GM12878 (cell line): ENCODE results near the gene TNF. TPM values are rescaled to one million over a fixed set of nuclear protein-coding genes. Genes with fewer than 3 reads are reported as not detected.
A peak's percentile ranks its signal among the peaks of the same experiment; 100 is the strongest.

Experiments used
- ATAC-seq: fragments of 200-7000 bp; cut with Tn5 transposase; 3 replicates; pipeline ENCODE4 v1.9.1; 2020; ENCODE audit warnings: mild to moderate bottlenecking, moderate library complexity
- BruUV-seq: library from RNA; stranded (reverse); fragments of 400-500 nt; replicated peaks from 2 replicates; lab custom pipeline; 2021; lab: Mats Ljungman, UMichigan
- CTCF ChIA-PET: fragments of 300-600 bp; sonication (Branson Sonifier 250); formaldehyde crosslinking; extraction: SDS; loops from one replicate; lab custom pipeline; 2021; ENCODE audit warnings: inconsistent platforms; lab: Yijun Ruan, JAX
- POLR2A ChIA-PET: fragments of 350-600 bp; formaldehyde crosslinking; extraction: SDS; loops from one replicate; lab custom pipeline; 2021; ENCODE audit warnings: inconsistent platforms; lab: Charles Lee
- RAD21 ChIA-PET: fragments of 300-600 bp; sonication (Branson Sonifier 250); formaldehyde crosslinking; loops from one replicate; lab custom pipeline; 2023; ENCODE audit warnings: antibody characterized with exemption; ENCODE audit not compliant: unreplicated experiment; lab: Charles Lee
- SMC1A ChIA-PET: fragments of 300-600 bp; sonication (Branson Sonifier 250); formaldehyde crosslinking; loops from one replicate; lab custom pipeline; 2023; ENCODE audit not compliant: unreplicated experiment, uncharacterized antibody; lab: Charles Lee
- DNase-seq: peaks from one replicate; pipeline ENCODE4 v3.0.0-alpha.2; 2011; ENCODE audit warnings: low read depth, low spot score
- FAIRE-seq: peaks from 3 replicates; lab custom pipeline; 2011; peaks lifted over from hg19 to GRCh38; lab: Jason Lieb, UNC
- H2AFZ ChIP-seq: 2 replicates; pipeline ENCODE4 v1.6.0; 2011; ENCODE audit warnings: low read depth, low read length, control low read depth; ENCODE audit not compliant: control insufficient read depth
- H3K27ac ChIP-seq: 2 replicates; pipeline ENCODE4 v1.5.1; 2011; ENCODE audit warnings: control low read depth; ENCODE audit not compliant: control insufficient read depth, insufficient read depth
- H3K27me3 ChIP-seq, 2 experiments: replicated peaks in 1 of 2; 2 replicates each; pipeline versions ENCODE4 v1.6.0 to v1.6.1; 2011; ENCODE audit warnings: low read length in 1 of 2; ENCODE audit not compliant: control insufficient read depth in 2 of 2, insufficient read depth in 2 of 2
- H3K36me3 ChIP-seq, 2 experiments: 2 replicates each; pipeline ENCODE4 v1.5.1; 2011; ENCODE audit warnings: low read length in 1 of 2; ENCODE audit not compliant: control insufficient read depth in 2 of 2, insufficient read depth in 2 of 2
- H3K4me1 ChIP-seq: 2 replicates; pipeline ENCODE4 v1.6.1; 2011; ENCODE audit warnings: mild to moderate bottlenecking, low read length, moderate library complexity, mixed read lengths; ENCODE audit not compliant: control insufficient read depth, insufficient read depth
- H3K4me2 ChIP-seq: 2 replicates; pipeline ENCODE4 v1.6.0; 2011; ENCODE audit warnings: control low read depth; ENCODE audit not compliant: control insufficient read depth, insufficient read depth
- H3K4me3 ChIP-seq: fragments of 200-600 bp; sonication (generic); 2 replicates; pipeline ENCODE4 v1.5.1; 2016
- H3K79me2 ChIP-seq: 2 replicates; pipeline ENCODE4 v1.6.0; 2011; ENCODE audit warnings: low read length; ENCODE audit not compliant: control insufficient read depth, insufficient read depth
- H3K9ac ChIP-seq: 2 replicates; pipeline ENCODE4 v1.8.0; 2011; ENCODE audit warnings: low read length, control low read depth, mixed read lengths; ENCODE audit not compliant: control insufficient read depth, insufficient read depth
- H3K9me3 ChIP-seq: replicated peaks from 3 replicates; pipeline ENCODE4 v1.5.1; 2011; ENCODE audit warnings: mild to moderate bottlenecking, low read length; ENCODE audit not compliant: control insufficient read depth, insufficient read depth
- H4K20me1 ChIP-seq: 2 replicates; pipeline ENCODE4 v1.6.0; 2011; ENCODE audit not compliant: control insufficient read depth, insufficient read depth
- BRCA1 ChIP-seq: IDR thresholded peaks from 2 replicates; pipeline ENCODE4 v1.6.1; 2011; ENCODE audit warnings: low read depth, low read length, improper control_type of control experiment
- CHD4 ChIP-seq: fragments of 200-600 bp; sonication (generic); IDR thresholded peaks from 2 replicates; pipeline ENCODE4 v1.6.1; 2016; ENCODE audit warnings: mild to moderate bottlenecking
- CREM ChIP-seq: IDR thresholded peaks from 2 replicates; pipeline ENCODE4 v1.6.1; 2014; ENCODE audit warnings: antibody characterized with exemption, low read depth
- E4F1 ChIP-seq: fragments of 450-650 bp; IDR thresholded peaks from 2 replicates; pipeline ENCODE4 v1.6.1; 2018; ENCODE audit warnings: borderline replicate concordance, mild to moderate bottlenecking; ENCODE audit not compliant: partially characterized antibody
- NR2F1 ChIP-seq: fragments of 450-650 bp; conservative IDR thresholded peaks from 2 replicates; pipeline ENCODE4 v1.6.1; 2017; ENCODE audit warnings: mild to moderate bottlenecking
- PAX5 ChIP-seq: IDR thresholded peaks from 2 replicates; pipeline ENCODE4 v1.6.1; 2011; ENCODE audit warnings: low read depth, low read length, borderline replicate concordance
- POLR2A ChIP-seq: IDR thresholded peaks from 2 replicates; pipeline ENCODE4 v1.6.1; 2011; ENCODE audit warnings: low read depth, mild to moderate bottlenecking, low read length
- RELA ChIP-seq: fragments of 450-650 bp; IDR thresholded peaks from 2 replicates; pipeline ENCODE4 v1.8.0; 2014; ENCODE audit warnings: borderline replicate concordance; ENCODE audit not compliant: partially characterized antibody
- SMAD5 ChIP-seq: IDR thresholded peaks from 2 replicates; pipeline ENCODE4 v1.6.1; 2016; ENCODE audit warnings: antibody characterized with exemption, low read depth
- STAT3 ChIP-seq: IDR thresholded peaks from 2 replicates; pipeline ENCODE4 v1.6.1; 2011; ENCODE audit warnings: low read depth, low read length, improper control_type of control experiment
- SUZ12 ChIP-seq: fragments of 200-600 bp; sonication (generic); IDR thresholded peaks from one replicate; pipeline ENCODE4 v1.6.1; 2018; ENCODE audit warnings: antibody characterized with exemption, mild to moderate bottlenecking; ENCODE audit not compliant: unreplicated experiment
- TCF7 ChIP-seq: IDR thresholded peaks from 2 replicates; pipeline ENCODE4 v1.6.1; 2014; ENCODE audit warnings: antibody characterized with exemption, borderline replicate concordance
- ZNF274 ChIP-seq: IDR thresholded peaks from one replicate; pipeline ENCODE4 v1.8.0; 2011; ENCODE audit not compliant: insufficient read length, insufficient read depth
- ZNF384 ChIP-seq: IDR thresholded peaks from 2 replicates; pipeline ENCODE4 v1.6.1; 2012; ENCODE audit warnings: low read depth, mild to moderate bottlenecking, low read length, improper control_type of control experiment, borderline replicate concordance
- WGBS: methylation state at CpG from one replicate; pipeline ENCODE4 v1.1.6; 2016; ENCODE audit warnings: low lambda C conversion rate; ENCODE audit not compliant: insufficient replicate concordance, insufficient coverage; ENCODE audit errors: missing lambda C conversion rate; 5-methylcytosine and 5-hydroxymethylcytosine counted together
- in situ Hi-C: fragments of 300-500 bp; cut with MboI; formaldehyde crosslinking; loops from 9 replicates; pipeline ENCODE4 v1.14.3; 2018; ENCODE audit warnings: mixed read lengths
- intact Hi-C: fragments of 100-400 bp; cut with micrococcal nuclease; formaldehyde crosslinking; loops from one replicate; pipeline ENCODE4 v1.14.2; 2022; ENCODE audit not compliant: unreplicated experiment
- polyA plus RNA-seq, 11 experiments: library from polyadenylated mRNA; depleted of rRNA in 4 of 11; unstranded in 6 of 11; stranded (reverse) in 5 of 11; fragments of >200 nt; fragmentation: Nextera tagmentation in 4 of 11; fragmentation: Illumina TruSeq in 1 of 11; extraction: Ambion mirVana in 4 of 11; extraction: Trizol in 1 of 11; gene quantifications; 1 replicate in 1 of 11; 2 replicates in 10 of 11; pipeline versions ENCODE4 v1.2.1 to v1.2.3, GENCODE V29; 2011 to 2016; ENCODE audit warnings: inconsistent platforms in 2 of 11, missing spikeins in 2 of 11, low read depth in 1 of 11
- total RNA-seq, 4 experiments: library from RNA; depleted of rRNA in 3 of 4; stranded (reverse); fragments of >200 nt in 3 of 4; fragmentation: Illumina TruSeq in 1 of 4; extraction: Trizol in 1 of 4; gene quantifications; 2 replicates each; pipeline versions ENCODE4 v1.2.1 to v1.2.3, GENCODE V29; 2013 to 2021
- TF ChIP-seq, protein P1 (sequence below): fragments of 450-650 bp; IDR thresholded peaks from 2 replicates; pipeline ENCODE4 v1.6.1; 2016; ENCODE audit warnings: mild to moderate bottlenecking

Gene TNF
- total and polyA plus RNA-seq, 10 of the 15 experiments (the other 5 are each of a cell fraction or from before 2014, with no cell fraction given), result 18.0 to 94.8 (median 61.9) TPM

GRCh38 chr6:31569861-31570536 lies 5.4 kb upstream of the TNF start:
- ChIA-PET RAD21 (interaction anchor here (1.2 to 5.5 kb wide), 9 partner anchors 11 to 29 kb away, joined by 5 to 62 read pairs (median 13); partner anchors contain the start of genes LTB and NCR3), POLR2A (interaction anchor here (0.9 to 15.1 kb wide), 11 partner anchors 7 to 95 kb away, joined by 3 to 222 read pairs (median 7); partner anchors contain the start of genes ATP6V1G2, GPANK1, LST1 and LTB), SMC1A (interaction anchor here (0.7 to 45.5 kb wide), 3 partner anchors 14 to 46 kb away, joined by 3 to 1989 read pairs (median 1989); partner anchors contain the start of genes ATP6V1G2, DDX39B, LST1 and LTA), CTCF (interaction anchor here (0.7 to 34.8 kb wide), 6 partner anchors 9 to 18 kb away, joined by 4 to 2098 read pairs (median 26); partner anchors contain the start of genes LST1, LTB, NCR3 and TNF)
- 50% methylated on average over 1 of the region's 1 CpG for WGBS
- in situ Hi-C loops, result loop anchor here (25.0 kb wide), 2 partner anchors 1042 to 1392 kb away; partner anchors contain the start of genes BRD2 and HLA-DMA
- Histone ChIP-seq H3K9me3 (no peaks in the 10 kb centered on the region), H4K20me1 (no peaks in the 10 kb centered on the region), H3K9ac (no peak overlapping the region), H3K36me3 (no peaks in the 10 kb centered on the region), H3K79me2 (peaks cover 36% of the 10 kb centered on the region), H3K4me2 (peak overlapping the region; percentile 24; the same call in 1 of the 2 replicates), H3K4me1 (peaks cover 70% of the 10 kb centered on the region), H3K27me3 (no peaks in the 10 kb centered on the region), H2AFZ (no peak overlapping the region), H3K27ac (peak overlapping the region; percentile 4; the same call in 1 of the 2 replicates), H3K4me3 (peak overlapping the region; percentile 29; the same call in 1 of the 2 replicates)
- ATAC-seq, result no peak
- intact Hi-C loops, result no loop called here
- TF ChIP-seq TCF7, result no peak
- TF ChIP-seq SMAD5, result no peak
- TF ChIP-seq CREM, result no peak
- no peak for TF ChIP-seq NR2F1
- TF ChIP-seq CHD4, result no peak
- no peak for TF ChIP-seq ZNF274
- no peak for TF ChIP-seq SUZ12
- TF ChIP-seq POLR2A, result no peak
- no peak for TF ChIP-seq E4F1
- no peak for TF ChIP-seq STAT3
- TF ChIP-seq, protein P1, sequence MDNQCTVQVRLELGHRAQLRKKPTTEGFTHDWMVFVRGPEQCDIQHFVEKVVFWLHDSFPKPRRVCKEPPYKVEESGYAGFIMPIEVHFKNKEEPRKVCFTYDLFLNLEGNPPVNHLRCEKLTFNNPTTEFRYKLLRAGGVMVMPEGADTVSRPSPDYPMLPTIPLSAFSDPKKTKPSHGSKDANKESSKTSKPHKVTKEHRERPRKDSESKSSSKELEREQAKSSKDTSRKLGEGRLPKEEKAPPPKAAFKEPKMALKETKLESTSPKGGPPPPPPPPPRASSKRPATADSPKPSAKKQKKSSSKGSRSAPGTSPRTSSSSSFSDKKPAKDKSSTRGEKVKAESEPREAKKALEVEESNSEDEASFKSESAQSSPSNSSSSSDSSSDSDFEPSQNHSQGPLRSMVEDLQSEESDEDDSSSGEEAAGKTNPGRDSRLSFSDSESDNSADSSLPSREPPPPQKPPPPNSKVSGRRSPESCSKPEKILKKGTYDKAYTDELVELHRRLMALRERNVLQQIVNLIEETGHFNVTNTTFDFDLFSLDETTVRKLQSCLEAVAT, result no peak
- no peak for TF ChIP-seq PAX5
- TF ChIP-seq BRCA1, result no peak
- no peak for TF ChIP-seq ZNF384
- TF ChIP-seq RELA, result no peak
- FAIRE-seq, result no peak
- no TSS peak for BruUV-seq
- no peak for DNase-seq
